ENCODE measurements around the gene EMP3.

Gene EMP3

GRCh38 chr19:48318286-48318987 lies 6.9 kb upstream of the EMP3 start:
- no peak for DNase-seq

- DNase-seq = peak; percentile 84
Observed at GRCh38 chr19:48319647-48320541, 5.5 kb upstream of the EMP3 start.

GRCh38 chr19:48321372-48321621 lies 4.1 kb upstream of the EMP3 start:
- peak; percentile 97 for DNase-seq

- peak; percentile 98 for DNase-seq
Observed at GRCh38 chr19:48321622-48322591, 3.4 kb upstream of the EMP3 start.

- peak; percentile 28 for DNase-seq
Observed at GRCh38 chr19:48329167-48329891, 4.0 kb downstream of the EMP3 start.

GRCh38 chr19:48330012-48330681 lies 4.8 kb downstream of the EMP3 start:
- peak; percentile 71 for DNase-seq

GRCh38 chr19:48332351-48332661 lies 7.0 kb downstream of the EMP3 start:
- DNase-seq = no peak

GRCh38 chr19:48332662-48333466 lies 7.5 kb downstream of the EMP3 start:
- DNase-seq = peak; percentile 94

- peak; percentile 92 for DNase-seq
Observed at GRCh38 chr19:48333467-48334384, 8.4 kb downstream of the EMP3 start.

- no peak for DNase-seq
Observed at GRCh38 chr19:48338253-48338755, 13.0 kb downstream of the EMP3 start.

- DNase-seq = no peak
Observed at GRCh38 chr19:48338802-48339503, 13.6 kb downstream of the EMP3 start.

- no peak for DNase-seq
Observed at GRCh38 chr19:48340995-48341394, 15.6 kb downstream of the EMP3 start.

GRCh38 chr19:48341515-48342413 lies 16.4 kb downstream of the EMP3 start:
- no peak for DNase-seq

- DNase-seq = no peak
Observed at GRCh38 chr19:48342414-48342738, 17.0 kb downstream of the EMP3 start.

GRCh38 chr19:48342841-48343540 lies 17.6 kb downstream of the EMP3 start:
- DNase-seq = no peak

- DNase-seq = no peak
Observed at GRCh38 chr19:48344892-48345291, 19.5 kb downstream of the EMP3 start.

GRCh38 chr19:48346191-48346590 lies 20.8 kb downstream of the EMP3 start:
- no peak for DNase-seq

GRCh38 chr19:48348045-48348444 lies 22.7 kb downstream of the EMP3 start:
- no peak for DNase-seq
